Femur (tissue), 1 donor: Measurements from ENCODE around the gene PRKCQ.

Experiments used
- DNase-seq: peaks from one replicate; pipeline ENCODE4 v3.0.0-alpha.2; 2017

PRKCQ gene

DNA sequence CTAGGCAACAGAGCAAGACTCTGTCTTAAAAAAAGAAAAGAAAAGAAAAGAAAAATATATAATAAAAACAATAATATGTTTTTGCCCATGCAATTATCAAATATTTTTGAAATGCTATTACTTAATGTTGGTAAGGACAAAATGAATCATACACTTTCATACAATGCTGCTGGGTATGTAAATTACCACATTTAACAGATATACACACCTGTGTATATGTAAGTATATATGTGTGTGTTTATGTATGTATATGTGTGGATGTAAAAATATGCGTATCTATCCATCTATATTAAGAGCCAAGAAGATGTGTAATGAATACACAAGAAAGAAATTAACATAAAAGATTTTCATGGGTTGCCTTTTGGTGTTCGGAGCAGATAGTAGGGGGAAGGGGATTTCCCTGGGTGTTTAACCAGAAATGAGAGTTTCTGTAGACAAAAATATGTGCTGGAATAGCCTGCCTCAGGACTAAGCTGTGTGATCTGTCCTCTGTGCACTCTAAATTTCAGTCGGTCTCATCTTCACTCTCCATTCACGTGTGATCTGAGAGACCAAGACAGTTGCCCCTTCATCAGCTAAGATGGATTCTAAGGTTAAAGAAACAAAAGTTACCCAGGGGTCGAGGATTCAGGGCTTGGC, 61.2 kb downstream of the PRKCQ start:
- no peak for DNase-seq

DNA sequence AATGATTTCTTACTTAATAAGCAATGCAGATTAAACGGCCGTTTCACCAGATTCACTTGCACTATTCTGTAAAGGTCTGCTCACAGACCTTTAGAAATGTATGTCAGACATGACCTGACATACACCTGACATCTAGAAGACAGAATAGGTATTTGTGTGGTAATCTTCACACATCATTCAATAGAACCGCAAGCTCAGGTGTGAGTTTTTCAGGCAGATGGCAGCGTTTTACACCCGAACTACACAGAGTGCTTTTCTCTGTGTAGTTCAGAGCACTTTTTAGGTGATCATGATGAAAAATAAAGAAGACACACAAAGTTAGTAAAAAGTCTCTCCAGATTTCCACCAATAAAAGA, 63.2 kb downstream of the PRKCQ start:
- DNase-seq = no peak

DNA sequence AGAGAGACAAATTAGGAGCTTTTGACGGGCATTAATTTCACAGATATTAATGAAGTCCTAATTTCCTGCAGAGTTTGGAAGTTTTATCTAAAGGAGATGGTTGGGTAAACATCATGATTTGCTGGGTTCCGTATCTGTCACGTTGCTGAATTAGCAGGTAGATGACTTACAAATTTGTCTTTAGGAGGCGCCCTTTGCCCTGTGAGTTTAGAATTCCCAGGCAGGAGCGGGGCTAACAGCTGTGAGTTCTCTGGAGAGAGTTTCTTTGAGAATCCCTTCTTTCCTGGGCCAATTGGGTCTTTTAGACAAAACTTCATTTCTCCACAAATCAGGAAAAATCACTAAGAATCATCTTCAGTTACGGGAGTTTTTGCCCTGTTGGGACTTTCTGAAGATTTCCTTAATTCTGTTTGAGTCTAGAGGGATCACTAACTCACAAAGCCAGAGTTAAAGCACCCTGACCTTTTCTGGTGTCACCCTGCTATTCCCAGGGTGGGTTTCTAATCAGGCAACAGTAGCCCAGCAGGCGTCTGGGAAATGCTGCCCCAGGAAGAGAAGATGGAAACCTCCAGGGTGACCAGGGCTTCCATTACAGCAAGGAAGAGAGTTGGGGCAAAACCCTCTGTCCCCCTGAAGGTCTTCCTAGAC, 63.7 kb downstream of the PRKCQ start:
- DNase-seq = no peak

DNA sequence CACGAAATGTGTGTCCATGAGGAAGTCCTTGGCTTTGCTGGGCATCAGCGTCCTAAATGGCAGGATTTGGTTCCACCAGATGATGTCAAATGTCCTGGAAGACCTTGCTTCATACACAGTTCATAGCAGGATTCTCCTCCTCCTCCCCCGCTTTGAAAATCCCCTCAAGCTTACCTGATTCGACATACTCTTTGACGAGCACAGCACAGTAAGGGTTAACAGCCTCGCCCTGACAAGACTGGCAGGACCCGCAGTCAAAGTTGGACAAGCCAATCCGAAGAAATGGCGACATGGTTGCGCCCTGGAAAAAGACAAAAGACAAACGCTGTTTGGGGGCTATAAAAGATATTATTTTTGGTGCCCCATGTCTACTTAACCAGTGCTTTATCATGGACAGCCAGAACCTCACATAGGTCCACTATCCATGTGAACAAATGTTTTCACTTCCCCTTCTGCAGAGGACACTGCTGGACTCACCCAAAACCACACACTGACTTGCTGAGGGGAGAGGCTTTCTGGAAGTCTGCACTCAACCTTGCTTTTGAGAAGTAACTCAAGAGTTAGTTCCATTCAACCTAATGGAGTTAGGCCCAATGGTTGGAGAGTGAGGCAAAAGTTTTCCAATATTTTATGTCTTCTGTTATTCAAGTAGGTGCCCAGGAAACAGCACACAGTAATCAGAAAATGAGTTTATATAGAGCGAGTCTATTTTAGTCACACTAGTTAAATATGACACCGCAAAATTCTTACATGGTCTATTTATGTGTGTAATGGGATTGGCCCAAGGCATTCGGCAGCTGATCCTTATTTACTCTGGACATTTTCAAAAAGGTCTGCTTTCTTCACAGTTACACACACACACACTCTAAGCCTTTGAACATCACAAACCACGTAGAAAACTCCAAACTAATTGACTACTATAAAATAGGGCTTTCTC, 65.0 kb downstream of the PRKCQ start:
- DNase-seq = no peak

DNA sequence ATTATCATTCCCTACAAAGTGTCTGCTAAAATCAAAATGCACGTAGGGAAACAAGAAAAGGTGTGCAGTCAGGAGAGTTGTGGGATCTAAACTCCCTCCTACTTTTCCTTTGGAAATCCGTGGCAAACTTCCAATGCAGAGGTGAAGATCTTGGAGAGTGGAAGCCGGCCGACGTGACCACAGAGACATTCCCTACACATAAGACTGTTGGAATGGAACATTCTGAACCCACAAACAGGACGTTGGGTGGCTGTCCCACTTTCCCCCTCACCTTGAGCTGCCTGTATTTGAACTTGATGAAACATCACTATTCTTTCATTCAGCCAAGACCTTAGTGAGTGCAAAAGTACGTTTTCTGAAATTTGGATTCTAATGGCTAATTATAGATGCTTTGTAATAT, 65.9 kb downstream of the PRKCQ start:
- no peak for DNase-seq

DNA sequence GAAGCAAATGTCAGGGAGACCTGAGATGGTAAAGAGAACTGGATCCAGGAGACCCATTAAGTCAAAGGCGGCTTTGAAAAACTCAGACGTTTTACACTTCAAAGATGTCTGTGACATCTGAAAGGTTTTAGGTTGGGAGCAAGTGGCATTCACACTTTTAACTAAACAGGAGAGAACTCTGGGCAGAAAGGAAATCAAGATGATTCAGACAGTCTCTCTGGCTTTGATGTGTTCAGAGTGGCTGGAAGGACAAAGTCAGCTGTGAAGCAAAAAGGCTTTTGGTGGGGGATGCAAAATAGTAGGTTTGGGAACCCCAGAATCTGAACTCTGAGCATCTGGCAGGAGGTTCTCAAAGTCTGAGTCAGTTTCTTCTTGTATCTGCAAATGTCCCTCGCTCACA, 66.6 kb downstream of the PRKCQ start:
- no peak for DNase-seq

DNA sequence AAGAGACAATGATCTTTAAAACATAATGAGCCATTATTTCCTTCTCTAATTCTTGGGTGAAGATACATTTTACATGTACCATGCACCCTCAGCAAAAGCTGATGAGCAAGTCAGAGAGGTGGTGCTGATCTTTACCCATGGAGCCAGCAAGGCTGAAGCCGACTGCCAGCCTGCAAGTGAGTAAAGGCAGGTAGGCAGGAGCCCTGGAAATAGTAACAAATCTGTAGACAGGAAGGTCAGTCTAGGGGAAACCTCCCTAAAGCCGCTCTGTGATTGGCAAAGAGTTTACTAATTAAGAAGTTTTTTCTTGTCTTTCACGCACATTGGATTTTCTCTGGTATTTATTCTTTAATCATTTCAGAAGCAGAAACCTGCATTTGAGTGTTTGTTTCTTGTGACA, 67.9 kb downstream of the PRKCQ start:
- no peak for DNase-seq

DNA sequence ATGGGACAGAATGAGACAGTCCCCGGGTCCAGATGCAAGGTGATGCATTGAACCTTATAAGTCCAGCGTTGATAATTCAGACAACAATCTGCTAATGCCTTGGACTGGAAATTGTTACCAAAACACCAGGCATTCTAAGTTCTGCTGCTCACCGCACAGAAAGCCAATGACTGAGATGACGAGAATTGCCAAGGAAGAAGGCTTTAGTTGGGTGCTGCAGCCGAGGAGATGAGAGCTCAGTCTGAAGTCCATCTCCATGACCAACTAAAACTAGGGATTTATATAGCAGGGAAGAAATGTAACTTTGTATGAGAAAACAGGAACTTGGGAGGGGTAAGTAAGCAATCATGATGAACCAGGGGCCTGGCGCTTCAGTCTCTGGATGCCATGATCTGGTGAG, 68.7 kb downstream of the PRKCQ start:
- DNase-seq = no peak

DNA sequence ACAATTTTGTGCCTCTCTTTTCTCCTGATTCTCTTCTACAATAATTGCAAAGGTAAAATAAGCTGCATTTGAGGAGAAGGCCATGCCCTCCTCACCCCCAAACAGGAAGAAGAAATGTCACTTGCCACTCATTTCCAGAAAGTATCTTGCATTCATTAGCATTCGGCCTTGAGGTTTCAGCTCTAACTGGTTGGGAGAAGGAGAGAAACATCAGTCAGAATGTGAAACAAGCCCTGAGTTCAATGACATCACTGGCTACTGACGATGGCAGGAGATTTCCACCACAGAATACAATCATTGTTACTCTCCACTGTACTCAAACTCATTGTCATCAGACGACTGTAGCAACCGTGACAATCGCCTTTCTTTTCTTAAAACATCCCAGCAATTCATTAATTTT, 72.8 kb downstream of the PRKCQ start:
- DNase-seq = no peak

DNA sequence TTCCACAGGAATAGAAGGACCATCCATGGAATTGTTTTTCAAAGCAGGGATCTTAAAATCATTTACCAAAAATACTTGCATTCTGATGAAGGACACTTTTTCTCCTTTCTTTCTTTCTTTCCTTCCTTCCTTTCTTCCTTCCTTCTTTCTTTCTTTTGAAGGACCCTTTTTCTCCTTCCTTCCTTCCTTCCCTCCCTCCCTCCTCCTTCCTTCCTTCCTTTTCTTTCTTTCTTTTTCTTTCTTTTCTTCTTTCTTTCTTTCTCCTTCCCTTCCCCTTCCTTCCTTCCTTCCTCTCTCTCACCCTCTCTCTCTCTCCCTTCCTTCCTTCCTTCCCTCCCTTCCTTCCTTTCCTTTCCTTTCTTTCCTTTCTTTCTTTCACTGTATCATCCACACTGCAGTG, 74.8 kb downstream of the PRKCQ start:
- DNase-seq = no peak

DNA sequence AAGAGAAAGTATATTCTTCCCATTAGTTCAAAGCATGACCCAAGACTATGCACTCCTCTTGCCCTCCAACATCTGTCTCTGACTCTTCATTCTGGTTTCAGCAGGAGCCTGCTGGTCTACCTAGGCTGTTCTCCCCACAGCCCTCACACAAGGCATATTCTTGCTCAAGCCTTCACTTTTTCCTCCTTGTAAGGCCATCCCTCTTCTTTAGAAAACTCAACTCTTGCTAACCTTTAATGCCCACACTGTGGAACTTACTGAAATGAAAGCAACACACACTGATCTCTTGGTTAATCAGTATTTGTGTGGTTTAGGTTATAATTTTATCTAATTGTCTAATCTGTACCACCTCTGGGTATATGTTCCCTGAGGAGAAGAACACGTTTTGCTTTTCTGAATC, 75.8 kb downstream of the PRKCQ start:
- no peak for DNase-seq

DNA sequence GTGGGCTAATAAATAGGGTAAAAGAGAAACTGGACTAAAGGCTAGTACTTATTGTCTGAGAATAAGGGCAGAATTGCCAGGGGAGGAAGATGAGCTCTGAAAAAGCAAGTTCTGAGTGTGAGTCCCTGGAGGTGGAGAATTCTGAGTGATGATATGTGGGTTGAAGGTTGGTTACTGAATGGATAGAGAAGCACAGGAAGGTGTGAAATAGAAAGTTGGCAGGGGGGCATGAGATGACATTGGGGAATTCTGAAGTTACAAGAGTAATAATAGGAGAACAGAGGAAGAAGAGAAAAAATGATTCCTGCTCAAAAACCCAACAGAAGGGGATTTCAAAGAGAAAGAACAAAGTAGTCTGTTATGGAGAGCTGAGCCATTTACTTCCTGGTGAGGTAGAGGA, 76.9 kb downstream of the PRKCQ start:
- DNase-seq = no peak

DNA sequence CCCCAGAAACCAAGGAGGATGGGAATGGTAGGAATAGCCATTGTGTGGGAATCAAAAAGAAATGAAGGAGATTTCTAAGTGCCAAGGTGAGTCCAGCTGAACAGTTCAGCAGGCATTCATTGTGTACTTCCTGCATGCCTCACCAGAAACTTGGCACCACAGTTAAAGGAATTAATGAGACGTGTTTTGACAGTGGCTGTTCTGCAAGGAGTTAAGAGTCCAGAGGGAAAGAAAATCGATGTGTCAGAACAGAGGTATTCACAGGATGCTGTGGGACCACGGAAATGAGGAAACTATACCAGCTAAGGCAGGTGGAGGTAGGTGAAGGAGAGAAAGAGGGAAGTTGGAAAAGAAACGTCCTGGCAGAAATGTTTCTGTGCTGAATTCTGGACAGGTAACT, 78.1 kb downstream of the PRKCQ start:
- DNase-seq = no peak

DNA sequence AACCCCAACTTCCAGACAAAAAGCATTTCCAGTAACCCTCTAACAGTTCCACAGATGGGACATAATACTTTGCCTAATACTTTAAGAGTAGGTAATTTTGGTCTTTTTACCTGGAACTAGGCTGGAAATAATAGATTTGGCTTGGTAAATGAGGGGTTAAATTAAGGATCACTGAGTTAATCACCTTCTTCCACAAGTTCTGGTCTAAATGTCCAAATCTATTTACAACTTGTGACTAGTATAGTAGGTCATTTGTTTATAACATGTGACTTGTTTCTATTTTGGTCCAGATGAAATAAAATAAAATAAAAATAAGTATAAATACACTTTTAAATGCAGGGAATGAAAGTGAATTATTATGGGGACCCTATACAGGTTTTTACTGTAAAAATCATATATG, 80.1 kb downstream of the PRKCQ start:
- no peak for DNase-seq

DNA sequence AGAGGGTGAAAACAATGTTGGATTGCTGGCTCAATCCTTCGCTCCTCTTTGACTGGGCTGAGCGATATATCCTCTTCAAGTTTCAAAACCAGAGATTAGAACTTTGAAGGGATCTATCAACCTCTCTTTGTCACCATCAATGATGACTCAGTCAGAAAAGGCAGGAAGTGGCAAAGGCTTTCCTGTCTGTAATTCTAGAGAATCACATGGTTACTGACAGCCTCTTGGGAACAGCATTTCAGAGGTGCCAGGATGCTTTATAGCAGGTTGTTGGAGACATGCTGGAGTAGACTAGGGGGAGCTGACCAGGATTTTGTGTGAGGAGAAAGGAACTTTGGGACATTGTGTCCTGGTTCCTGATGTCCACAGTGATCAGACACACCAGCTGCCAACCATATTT, 81.3 kb downstream of the PRKCQ start:
- no peak for DNase-seq

DNA sequence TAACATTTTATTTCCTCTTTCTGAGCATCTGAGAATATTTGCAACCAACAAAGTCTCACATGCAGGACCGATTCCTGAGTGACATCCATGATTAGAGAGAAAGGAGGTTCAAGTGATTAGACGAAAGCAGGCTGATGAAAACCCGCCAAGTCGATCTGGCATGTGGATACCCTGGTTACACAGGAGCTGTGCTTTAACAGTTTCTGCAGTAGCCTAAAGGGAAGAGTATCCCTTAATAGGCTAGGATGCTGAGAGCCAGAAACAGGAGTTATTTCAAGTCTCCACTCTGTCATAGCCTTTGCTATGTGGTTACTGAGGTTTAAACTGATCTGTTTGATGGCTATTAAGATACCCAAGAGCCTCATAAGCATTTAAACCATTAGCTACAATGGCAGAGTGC, 82.5 kb downstream of the PRKCQ start:
- no peak for DNase-seq

DNA sequence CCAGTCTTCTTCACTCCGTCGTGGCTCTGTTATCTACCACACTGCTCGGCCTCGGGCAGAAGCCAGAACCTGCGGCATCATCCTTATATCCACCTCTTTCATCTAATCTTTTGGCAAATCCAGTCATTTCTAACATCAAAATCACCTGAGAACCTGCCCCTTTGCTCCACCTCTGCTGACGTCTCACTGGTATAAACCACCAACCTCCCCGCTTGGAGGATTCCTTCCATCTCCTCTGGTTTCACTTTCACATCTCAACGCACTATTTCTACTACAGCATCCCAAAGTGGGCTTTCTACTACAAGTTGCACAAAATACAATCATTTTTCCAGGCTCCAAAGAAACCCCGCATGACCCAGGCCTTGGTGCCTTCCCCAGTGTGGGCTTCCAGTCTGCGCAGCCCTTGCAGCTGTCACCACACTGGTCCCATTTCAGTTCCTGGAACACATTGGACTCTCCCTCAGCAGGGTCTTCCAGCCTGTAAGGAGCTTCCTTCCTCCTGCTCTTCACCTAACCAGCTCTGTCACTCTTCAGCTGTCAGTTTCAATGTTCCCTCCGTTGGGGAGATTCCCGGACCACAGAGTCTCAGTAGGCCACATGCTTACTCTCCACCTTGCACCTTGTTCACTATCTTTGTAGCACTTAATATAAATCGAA, 85.0 kb downstream of the PRKCQ start:
- no peak for DNase-seq

DNA sequence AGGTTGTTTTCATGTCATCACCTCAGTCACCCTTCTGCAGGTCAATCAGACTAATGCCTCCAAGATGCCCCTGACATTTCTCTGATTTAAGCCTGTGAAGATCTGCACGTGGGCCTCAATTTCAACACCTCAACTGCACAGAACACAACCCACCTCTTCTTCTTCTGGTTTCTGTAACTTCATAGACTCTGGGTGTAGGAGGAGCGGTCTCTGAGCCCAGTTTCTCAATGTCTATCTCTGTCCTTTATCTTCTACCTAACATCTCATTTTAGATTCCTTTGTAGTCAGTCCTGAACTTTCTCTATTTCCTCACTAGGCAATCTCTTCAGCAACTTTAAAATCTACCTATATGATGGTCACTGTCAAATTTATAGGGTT, 85.6 kb downstream of the PRKCQ start:
- no peak for DNase-seq

DNA sequence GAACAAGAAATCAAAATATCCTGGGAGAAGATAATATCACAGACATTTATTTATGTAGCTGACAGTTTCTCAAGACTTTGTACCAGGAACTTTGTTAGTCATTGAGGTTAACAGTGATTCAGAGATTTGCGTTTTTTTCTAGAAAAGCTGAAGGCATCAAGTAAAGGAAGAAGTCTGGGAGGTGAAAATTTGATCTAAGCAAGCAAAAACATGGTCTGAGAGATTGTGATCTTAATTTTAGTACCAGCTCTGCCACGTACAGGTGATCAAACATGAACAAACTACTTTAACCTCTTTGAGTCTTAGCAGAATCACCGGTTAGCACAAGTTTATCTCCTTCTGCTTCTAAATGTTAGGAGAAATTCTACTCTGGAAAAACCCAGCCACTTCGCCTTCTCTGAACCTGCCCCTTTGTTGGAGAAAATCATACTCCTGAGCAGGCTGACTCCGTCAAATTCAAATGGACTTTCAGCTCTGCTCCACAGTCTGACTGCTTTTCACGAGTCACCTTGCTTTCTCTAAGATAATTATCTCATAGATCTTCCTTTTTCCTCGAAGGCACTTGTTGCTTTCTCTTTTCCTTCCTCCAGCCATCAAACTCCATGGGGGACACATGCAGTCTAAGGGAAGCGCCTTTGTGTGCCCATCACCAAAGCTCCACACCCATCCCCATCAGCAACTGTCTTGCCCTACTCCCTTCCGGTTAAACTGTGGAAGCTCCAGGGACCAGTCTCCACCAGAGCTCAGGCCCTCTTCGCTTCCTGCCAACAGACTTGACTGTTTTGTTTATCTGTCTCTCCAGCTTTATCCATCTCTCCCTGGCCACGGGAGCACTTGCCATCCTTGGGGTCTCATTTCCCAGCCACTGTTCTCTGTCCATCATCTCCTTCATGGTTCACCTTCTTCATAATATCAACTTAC, 86.3 kb downstream of the PRKCQ start:
- no peak for DNase-seq

DNA sequence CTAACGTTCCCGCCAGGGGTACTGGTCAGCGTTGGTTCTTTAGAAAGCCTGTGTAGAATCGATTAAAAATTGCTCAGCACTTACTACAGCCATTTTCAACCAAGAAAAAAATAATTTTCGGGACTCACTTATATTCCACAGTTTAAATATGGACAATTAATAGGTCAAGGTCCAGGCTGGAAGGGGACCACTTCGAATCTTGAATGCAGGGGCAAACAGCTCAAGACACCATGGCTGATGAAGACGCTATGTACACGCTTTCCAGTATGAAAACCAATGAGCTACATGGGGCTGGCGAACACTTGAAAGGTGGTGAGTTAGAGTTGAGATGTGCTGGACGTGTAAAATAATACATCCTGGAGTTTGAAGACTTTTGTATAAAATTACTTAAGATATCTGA, 87.2 kb downstream of the PRKCQ start:
- no peak for DNase-seq

DNA sequence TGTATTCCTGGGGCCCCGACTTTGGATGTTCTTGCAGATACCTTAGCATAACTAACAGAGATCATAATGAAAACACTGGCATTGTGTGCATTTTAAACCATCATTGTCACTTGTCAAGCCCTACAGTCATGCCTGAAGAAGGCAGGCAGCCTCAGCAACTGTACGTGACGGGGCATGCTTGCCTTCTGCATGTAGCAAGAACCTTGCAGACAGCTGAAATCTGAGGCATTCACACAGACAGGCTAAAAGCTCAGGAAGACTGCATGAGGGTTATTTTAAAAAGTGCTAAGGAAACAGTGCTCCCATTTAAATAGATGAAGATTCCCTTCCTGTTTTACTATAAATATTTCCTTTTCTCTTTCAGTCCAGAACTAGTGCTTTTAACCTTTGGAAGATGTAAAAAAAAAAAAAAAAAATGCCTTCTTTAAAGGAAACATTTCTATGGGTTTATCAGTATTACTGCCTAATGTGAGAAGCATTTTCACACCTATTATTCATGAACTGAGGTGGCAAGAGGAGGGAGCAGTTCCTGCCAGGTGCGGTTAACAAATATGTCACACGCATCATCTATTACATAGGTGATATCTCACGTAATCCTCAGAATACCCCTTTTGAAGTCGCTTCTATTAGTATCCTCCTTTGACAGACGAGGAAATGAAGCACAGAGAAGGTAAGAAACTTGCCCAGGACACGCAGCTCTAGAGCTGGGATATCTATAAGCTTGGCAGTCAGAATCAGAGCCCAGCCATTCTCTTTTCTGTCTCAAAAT, 88.1 kb downstream of the PRKCQ start:
- no peak for DNase-seq

DNA sequence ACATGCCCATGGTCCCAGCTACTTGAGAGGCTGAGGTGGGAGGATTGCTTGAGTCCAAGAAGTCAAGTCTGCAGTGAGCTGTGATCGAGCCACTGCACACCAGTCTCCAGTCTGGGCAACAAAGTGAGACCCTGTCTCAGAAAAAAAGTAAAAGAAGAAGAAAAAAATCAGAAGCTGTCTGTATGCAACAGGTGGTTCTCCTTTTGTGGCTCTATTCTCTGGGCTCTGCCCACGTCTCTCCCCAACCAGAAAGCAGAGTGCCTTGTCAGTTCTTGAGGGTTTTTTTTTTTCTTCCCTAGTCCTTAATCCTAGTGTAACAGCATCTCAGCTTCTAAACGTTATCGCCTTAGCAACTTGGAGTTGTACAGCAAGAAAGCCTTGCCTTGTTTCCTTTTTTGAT, 89.5 kb downstream of the PRKCQ start:
- no peak for DNase-seq
